GM12878 (cell line): Measurements from ENCODE around the gene SYT1. TPM values are rescaled to one million over a fixed set of nuclear protein-coding genes. Genes with fewer than 3 reads are reported as not detected.

Source experiments
- ATAC-seq: fragments of 200-7000 bp; cut with Tn5 transposase; 3 replicates; pipeline ENCODE4 v1.9.1; 2020; ENCODE audit warnings: mild to moderate bottlenecking, moderate library complexity
- BruUV-seq: library from RNA; stranded (reverse); fragments of 400-500 nt; replicated peaks from 2 replicates; lab custom pipeline; 2021; lab: Mats Ljungman, UMichigan
- CTCF ChIA-PET: fragments of 300-600 bp; sonication (Branson Sonifier 250); formaldehyde crosslinking; extraction: SDS; loops from one replicate; lab custom pipeline; 2021; ENCODE audit warnings: inconsistent platforms; lab: Yijun Ruan, JAX
- POLR2A ChIA-PET: fragments of 350-600 bp; formaldehyde crosslinking; extraction: SDS; loops from one replicate; lab custom pipeline; 2021; ENCODE audit warnings: inconsistent platforms; lab: Charles Lee
- RAD21 ChIA-PET: fragments of 300-600 bp; sonication (Branson Sonifier 250); formaldehyde crosslinking; loops from one replicate; lab custom pipeline; 2023; ENCODE audit warnings: antibody characterized with exemption; ENCODE audit not compliant: unreplicated experiment; lab: Charles Lee
- SMC1A ChIA-PET: fragments of 300-600 bp; sonication (Branson Sonifier 250); formaldehyde crosslinking; loops from one replicate; lab custom pipeline; 2023; ENCODE audit not compliant: unreplicated experiment, uncharacterized antibody; lab: Charles Lee
- DNase-seq: peaks from one replicate; pipeline ENCODE4 v3.0.0-alpha.2; 2011; ENCODE audit warnings: low read depth, low spot score
- FAIRE-seq: peaks from 3 replicates; lab custom pipeline; 2011; peaks lifted over from hg19 to GRCh38; lab: Jason Lieb, UNC
- H2AFZ ChIP-seq: 2 replicates; pipeline ENCODE4 v1.6.0; 2011; ENCODE audit warnings: low read depth, low read length, control low read depth; ENCODE audit not compliant: control insufficient read depth
- H3K27ac ChIP-seq: 2 replicates; pipeline ENCODE4 v1.5.1; 2011; ENCODE audit warnings: control low read depth; ENCODE audit not compliant: control insufficient read depth, insufficient read depth
- H3K27me3 ChIP-seq, 2 experiments: replicated peaks in 1 of 2; 2 replicates each; pipeline versions ENCODE4 v1.6.0 to v1.6.1; 2011; ENCODE audit warnings: low read length in 1 of 2; ENCODE audit not compliant: control insufficient read depth in 2 of 2, insufficient read depth in 2 of 2
- H3K36me3 ChIP-seq, 2 experiments: 2 replicates each; pipeline ENCODE4 v1.5.1; 2011; ENCODE audit warnings: low read length in 1 of 2; ENCODE audit not compliant: control insufficient read depth in 2 of 2, insufficient read depth in 2 of 2
- H3K4me1 ChIP-seq: 2 replicates; pipeline ENCODE4 v1.6.1; 2011; ENCODE audit warnings: mild to moderate bottlenecking, low read length, moderate library complexity, mixed read lengths; ENCODE audit not compliant: control insufficient read depth, insufficient read depth
- H3K4me2 ChIP-seq: 2 replicates; pipeline ENCODE4 v1.6.0; 2011; ENCODE audit warnings: control low read depth; ENCODE audit not compliant: control insufficient read depth, insufficient read depth
- H3K4me3 ChIP-seq: fragments of 200-600 bp; sonication (generic); 2 replicates; pipeline ENCODE4 v1.5.1; 2016
- H3K79me2 ChIP-seq: 2 replicates; pipeline ENCODE4 v1.6.0; 2011; ENCODE audit warnings: low read length; ENCODE audit not compliant: control insufficient read depth, insufficient read depth
- H3K9ac ChIP-seq: 2 replicates; pipeline ENCODE4 v1.8.0; 2011; ENCODE audit warnings: low read length, control low read depth, mixed read lengths; ENCODE audit not compliant: control insufficient read depth, insufficient read depth
- H3K9me3 ChIP-seq: replicated peaks from 3 replicates; pipeline ENCODE4 v1.5.1; 2011; ENCODE audit warnings: mild to moderate bottlenecking, low read length; ENCODE audit not compliant: control insufficient read depth, insufficient read depth
- H4K20me1 ChIP-seq: 2 replicates; pipeline ENCODE4 v1.6.0; 2011; ENCODE audit not compliant: control insufficient read depth, insufficient read depth
- BCL11A ChIP-seq: IDR thresholded peaks from 2 replicates; pipeline ENCODE4 v1.6.1; 2011; ENCODE audit warnings: low read depth, low read length
- CHD4 ChIP-seq: fragments of 200-600 bp; sonication (generic); IDR thresholded peaks from 2 replicates; pipeline ENCODE4 v1.6.1; 2016; ENCODE audit warnings: mild to moderate bottlenecking
- ELK1 ChIP-seq: IDR thresholded peaks from 2 replicates; pipeline ENCODE4 v1.6.1; 2012; ENCODE audit warnings: low read depth, low read length, improper control_type of control experiment
- GABPA ChIP-seq: IDR thresholded peaks from 2 replicates; pipeline ENCODE4 v1.6.1; 2014; ENCODE audit warnings: antibody characterized with exemption, low read depth, mild to moderate bottlenecking, inconsistent platforms
- IRF4 ChIP-seq: IDR thresholded peaks from 2 replicates; pipeline ENCODE4 v1.6.1; 2011; ENCODE audit warnings: low read depth, low read length
- JUNB ChIP-seq: IDR thresholded peaks from 2 replicates; pipeline ENCODE4 v1.6.1; 2016; ENCODE audit warnings: antibody characterized with exemption, mild to moderate bottlenecking
- RFX5 ChIP-seq: IDR thresholded peaks from 2 replicates; pipeline ENCODE4 v1.6.1; 2011; ENCODE audit warnings: low read depth, low read length, improper control_type of control experiment
- STAT1 ChIP-seq: fragments of 450-650 bp; conservative IDR thresholded peaks from 2 replicates; pipeline ENCODE4 v1.6.1; 2014; ENCODE audit warnings: antibody characterized with exemption, mild to moderate bottlenecking
- YBX1 ChIP-seq: fragments of 450-650 bp; IDR thresholded peaks from 2 replicates; pipeline ENCODE4 v1.6.1; 2016; ENCODE audit warnings: antibody characterized with exemption
- ZNF217 ChIP-seq: fragments of 450-650 bp; IDR thresholded peaks from 2 replicates; pipeline ENCODE4 v1.6.1; 2017; ENCODE audit warnings: antibody characterized with exemption, mild to moderate bottlenecking
- WGBS: methylation state at CpG from one replicate; pipeline ENCODE4 v1.1.6; 2016; ENCODE audit warnings: low lambda C conversion rate; ENCODE audit not compliant: insufficient replicate concordance, insufficient coverage; ENCODE audit errors: missing lambda C conversion rate; 5-methylcytosine and 5-hydroxymethylcytosine counted together
- in situ Hi-C: fragments of 300-500 bp; cut with MboI; formaldehyde crosslinking; loops from 9 replicates; pipeline ENCODE4 v1.14.3; 2018; ENCODE audit warnings: mixed read lengths
- intact Hi-C: fragments of 100-400 bp; cut with micrococcal nuclease; formaldehyde crosslinking; loops from one replicate; pipeline ENCODE4 v1.14.2; 2022; ENCODE audit not compliant: unreplicated experiment
- polyA plus RNA-seq, 11 experiments: library from polyadenylated mRNA; depleted of rRNA in 4 of 11; unstranded in 6 of 11; stranded (reverse) in 5 of 11; fragments of >200 nt; fragmentation: Nextera tagmentation in 4 of 11; fragmentation: Illumina TruSeq in 1 of 11; extraction: Ambion mirVana in 4 of 11; extraction: Trizol in 1 of 11; gene quantifications; 1 replicate in 1 of 11; 2 replicates in 10 of 11; pipeline versions ENCODE4 v1.2.1 to v1.2.3, GENCODE V29; 2011 to 2016; ENCODE audit warnings: inconsistent platforms in 2 of 11, missing spikeins in 2 of 11, low read depth in 1 of 11
- total RNA-seq, 4 experiments: library from RNA; depleted of rRNA in 3 of 4; stranded (reverse); fragments of >200 nt in 3 of 4; fragmentation: Illumina TruSeq in 1 of 4; extraction: Trizol in 1 of 4; gene quantifications; 2 replicates each; pipeline versions ENCODE4 v1.2.1 to v1.2.3, GENCODE V29; 2013 to 2021
- TF ChIP-seq, protein P1 (sequence below): fragments of 450-650 bp; IDR thresholded peaks from 2 replicates; pipeline ENCODE4 v1.6.1; 2017; ENCODE audit warnings: antibody characterized with exemption, mild to moderate bottlenecking, moderate library complexity

Gene SYT1
- total and polyA plus RNA-seq, 10 of the 15 experiments (the other 5 are each of a cell fraction or from before 2014, with no cell fraction given) = 0.10 to 0.28 TPM; not detected in 8

GRCh38 chr12:79451978-79452377 is 587.4 kb downstream of the SYT1 start:
- no TSS peak for BruUV-seq
- H3K4me1 ChIP-seq = no peaks in the 10 kb centered on the region

DNA sequence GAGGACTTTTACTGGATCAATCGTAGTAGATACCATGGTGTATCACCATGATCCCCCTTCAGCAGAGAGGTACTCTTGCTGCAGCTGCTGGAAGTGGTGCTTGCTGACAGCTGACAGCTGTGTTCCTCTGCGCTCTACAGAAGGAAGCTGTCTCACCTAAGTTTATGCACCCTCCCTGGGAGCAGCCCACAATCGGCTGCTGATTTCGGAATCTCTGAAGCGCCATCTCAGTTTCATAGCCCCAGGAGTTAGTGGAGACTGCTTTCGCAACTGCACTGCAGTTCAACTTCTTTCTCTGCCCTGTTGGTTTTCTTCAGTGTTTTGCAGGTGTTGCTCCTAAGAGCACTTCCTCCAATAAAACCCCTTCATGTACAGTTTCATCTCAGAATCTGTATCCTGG is 588.3 kb downstream of the SYT1 start:
- POLR2A ChIA-PET = no interaction called here
- ATAC-seq = no peak
- TF ChIP-seq, protein P1, sequence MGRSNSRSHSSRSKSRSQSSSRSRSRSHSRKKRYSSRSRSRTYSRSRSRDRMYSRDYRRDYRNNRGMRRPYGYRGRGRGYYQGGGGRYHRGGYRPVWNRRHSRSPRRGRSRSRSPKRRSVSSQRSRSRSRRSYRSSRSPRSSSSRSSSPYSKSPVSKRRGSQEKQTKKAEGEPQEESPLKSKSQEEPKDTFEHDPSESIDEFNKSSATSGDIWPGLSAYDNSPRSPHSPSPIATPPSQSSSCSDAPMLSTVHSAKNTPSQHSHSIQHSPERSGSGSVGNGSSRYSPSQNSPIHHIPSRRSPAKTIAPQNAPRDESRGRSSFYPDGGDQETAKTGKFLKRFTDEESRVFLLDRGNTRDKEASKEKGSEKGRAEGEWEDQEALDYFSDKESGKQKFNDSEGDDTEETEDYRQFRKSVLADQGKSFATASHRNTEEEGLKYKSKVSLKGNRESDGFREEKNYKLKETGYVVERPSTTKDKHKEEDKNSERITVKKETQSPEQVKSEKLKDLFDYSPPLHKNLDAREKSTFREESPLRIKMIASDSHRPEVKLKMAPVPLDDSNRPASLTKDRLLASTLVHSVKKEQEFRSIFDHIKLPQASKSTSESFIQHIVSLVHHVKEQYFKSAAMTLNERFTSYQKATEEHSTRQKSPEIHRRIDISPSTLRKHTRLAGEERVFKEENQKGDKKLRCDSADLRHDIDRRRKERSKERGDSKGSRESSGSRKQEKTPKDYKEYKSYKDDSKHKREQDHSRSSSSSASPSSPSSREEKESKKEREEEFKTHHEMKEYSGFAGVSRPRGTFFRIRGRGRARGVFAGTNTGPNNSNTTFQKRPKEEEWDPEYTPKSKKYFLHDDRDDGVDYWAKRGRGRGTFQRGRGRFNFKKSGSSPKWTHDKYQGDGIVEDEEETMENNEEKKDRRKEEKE = no peak
- no peak for TF ChIP-seq STAT1
- TF ChIP-seq BCL11A = no peak
- no peak for TF ChIP-seq IRF4
- TF ChIP-seq RFX5 = no peak
- TF ChIP-seq ELK1 = no peak
- no peak for TF ChIP-seq ZNF217
- no peak for TF ChIP-seq CHD4
- TF ChIP-seq YBX1 = no peak
- no peak for TF ChIP-seq JUNB
- no peak for TF ChIP-seq GABPA

More at GRCh38 chr12:79451978-79452377, 587.4 kb downstream of the SYT1 start:
- ATAC-seq = no peak
- no peak overlapping the region for H3K9ac ChIP-seq
- no peak overlapping the region for H3K27ac ChIP-seq
- no peaks in the 10 kb centered on the region for H4K20me1 ChIP-seq
- no peak overlapping the region for H2AFZ ChIP-seq
- intact Hi-C loops = no loop called here
- SMC1A ChIA-PET = no interaction called here
- no peak for FAIRE-seq
- H3K27me3 ChIP-seq = no peaks in the 10 kb centered on the region
- H3K36me3 ChIP-seq = no peaks in the 10 kb centered on the region
- CTCF ChIA-PET = no interaction called here
- DNase-seq = no peak
- H3K4me3 ChIP-seq = no peak overlapping the region
- H3K4me2 ChIP-seq = no peak overlapping the region
- no peak for TF ChIP-seq CHD4
- TF ChIP-seq, all 136 proteins: peak for 0
- Histone ChIP-seq H3K9me3 (no peaks in the 10 kb centered on the region), H3K79me2 (no peaks in the 10 kb centered on the region)
- in situ Hi-C loops = loop anchor here (5.0 kb wide), 1 partner anchor 50 kb away; no protein-coding TSS in a partner anchor
- WGBS = 50% methylated on average over 6 of the region's 6 CpGs
- RAD21 ChIA-PET = no interaction called here
- POLR2A ChIA-PET = no interaction called here

More for the DNA sequence above, 588.3 kb downstream of the SYT1 start:
- intact Hi-C loops = no loop called here
- Histone ChIP-seq H3K4me3 (no peak overlapping the region), H3K27ac (no peak overlapping the region), H3K9me3 (no peaks in the 10 kb centered on the region), H3K79me2 (no peaks in the 10 kb centered on the region), H3K27me3 (no peaks in the 10 kb centered on the region), H3K9ac (no peak overlapping the region), H3K4me2 (no peak overlapping the region), H3K36me3 (no peaks in the 10 kb centered on the region), H4K20me1 (no peaks in the 10 kb centered on the region), H3K4me1 (no peaks in the 10 kb centered on the region), H2AFZ (no peak overlapping the region)
- DNase-seq (no peak), FAIRE-seq (no peak)
- in situ Hi-C loops = loop anchor here (5.0 kb wide), 1 partner anchor 49 kb away; no protein-coding TSS in a partner anchor
- BruUV-seq = no TSS peak
- ChIA-PET CTCF (no interaction called here), SMC1A (interaction anchor here (0.6 kb wide), 1 partner anchor 78 kb away, joined by 3 read pairs; no protein-coding TSS in a partner anchor), RAD21 (interaction anchor here (0.6 kb wide), 1 partner anchor 997 kb away, joined by 3 read pairs; no protein-coding TSS in a partner anchor)
- 61% methylated on average over 6 of the region's 6 CpGs for WGBS
